IPS DF 6.9 (cell line): ENCODE results near the gene KIF24.
"Not testable (repeated sequence)": the region's sequence is repeated elsewhere in the genome, so short reads cannot be mapped to it uniquely, and the experiment has no call there.

ENCODE experiments used
- DNase-seq: peaks from one replicate; pipeline ENCODE4 v3.0.0-alpha.2; 2013; ENCODE audit warnings: low read depth, low spot score
- H3K27ac ChIP-seq: one replicate; pipeline ENCODE4 v1.5.1; 2013; ENCODE audit warnings: low read length, control low read depth
- H3K27me3 ChIP-seq: 2 replicates; pipeline ENCODE4 v1.6.1; 2013; ENCODE audit warnings: mild to moderate bottlenecking, low read length; ENCODE audit not compliant: control insufficient read depth, insufficient read depth
- H3K36me3 ChIP-seq: 2 replicates; pipeline ENCODE4 v1.6.1; 2013; ENCODE audit warnings: low read length; ENCODE audit not compliant: control insufficient read depth, insufficient read depth
- H3K4me1 ChIP-seq: 2 replicates; pipeline ENCODE4 v1.6.1; 2013; ENCODE audit warnings: low read length; ENCODE audit not compliant: control insufficient read depth, insufficient read depth
- H3K4me3 ChIP-seq: 2 replicates; pipeline ENCODE4 v1.5.1; 2013; ENCODE audit warnings: mild to moderate bottlenecking, low read length
- H3K9me3 ChIP-seq: 2 replicates; pipeline ENCODE4 v1.6.1; 2013; ENCODE audit warnings: low read length, inconsistent platforms; ENCODE audit not compliant: control insufficient read depth, insufficient read depth
- WGBS: extraction: QIAGEN DNeasy Blood & Tissue Kit; methylation state at CpG from one replicate; pipeline ENCODE4 v1.1.7; 2013; ENCODE audit warnings: mixed read lengths, missing lambda C conversion rate; ENCODE audit not compliant: insufficient read length, insufficient coverage; 5-methylcytosine and 5-hydroxymethylcytosine counted together

KIF24 gene

GRCh38 chr9:34338665-34339385 is 9.8 kb upstream of the KIF24 start:
- Histone ChIP-seq H3K27ac (no peak overlapping the region), H3K4me3 (no peak overlapping the region), H3K36me3 (no peaks in the 10 kb centered on the region; the same call in 1 of the 2 replicates), H3K4me1 (no peaks in the 10 kb centered on the region), H3K9me3 (no peaks in the 10 kb centered on the region), H3K27me3 (no peaks in the 10 kb centered on the region)
- no peak for DNase-seq
- no CpG with 5 or more reads among the region's 2 CpGs for WGBS

- not testable (repeated sequence) for H3K4me1 ChIP-seq, DNase-seq, H3K27me3 ChIP-seq, H3K9me3 ChIP-seq, H3K36me3 ChIP-seq, H3K4me3 ChIP-seq, H3K27ac ChIP-seq
Observed at GRCh38 chr9:34338079-34338478, 9.0 kb upstream of the KIF24 start.

- no peaks in the 10 kb centered on the region for H3K4me1 ChIP-seq
- no CpG with 5 or more reads among the region's 2 CpGs for WGBS
- no peak overlapping the region for H3K27ac ChIP-seq
- DNase-seq, result no peak
- H3K27me3 ChIP-seq, result no peaks in the 10 kb centered on the region
- H3K36me3 ChIP-seq, result no peaks in the 10 kb centered on the region; the same call in 1 of the 2 replicates
- no peaks in the 10 kb centered on the region for H3K9me3 ChIP-seq
- H3K4me3 ChIP-seq, result no peak overlapping the region
Observed at GRCh38 chr9:34337403-34337802, 8.3 kb upstream of the KIF24 start.

GRCh38 chr9:34335376-34335775 is 6.3 kb upstream of the KIF24 start:
- Histone ChIP-seq H3K4me3 (no peak overlapping the region), H3K36me3 (no peaks in the 10 kb centered on the region; the same call in 1 of the 2 replicates), H3K4me1 (no peaks in the 10 kb centered on the region), H3K27me3 (no peaks in the 10 kb centered on the region), H3K27ac (no peak overlapping the region), H3K9me3 (no peaks in the 10 kb centered on the region)
- no peak for DNase-seq
- WGBS, result no CpG with 5 or more reads among the region's 4 CpGs

- no peaks in the 10 kb centered on the region; the same call in 1 of the 2 replicates for H3K36me3 ChIP-seq
- WGBS, result no CpG with 5 or more reads among the region's 2 CpGs
- no peak overlapping the region for H3K27ac ChIP-seq
- no peak overlapping the region for H3K4me3 ChIP-seq
- no peaks in the 10 kb centered on the region for H3K27me3 ChIP-seq
- no peaks in the 10 kb centered on the region for H3K4me1 ChIP-seq
- DNase-seq, result no peak
- H3K9me3 ChIP-seq, result no peaks in the 10 kb centered on the region
Observed at GRCh38 chr9:34334916-34335315, 5.8 kb upstream of the KIF24 start.

- no CpG with 5 or more reads among the region's 1 CpG for WGBS
- Histone ChIP-seq H3K27me3 (no peaks in the 10 kb centered on the region), H3K4me1 (no peaks in the 10 kb centered on the region), H3K36me3 (no peaks in the 10 kb centered on the region; the same call in 1 of the 2 replicates), H3K4me3 (no peak overlapping the region), H3K27ac (no peak overlapping the region), H3K9me3 (no peaks in the 10 kb centered on the region)
- no peak for DNase-seq
Observed at GRCh38 chr9:34334337-34334824, 5.3 kb upstream of the KIF24 start.

GRCh38 chr9:34333836-34334235 is 4.8 kb upstream of the KIF24 start:
- Histone ChIP-seq H3K27me3 (no peaks in the 10 kb centered on the region), H3K4me1 (no peaks in the 10 kb centered on the region), H3K27ac (no peak overlapping the region), H3K36me3 (no peaks in the 10 kb centered on the region), H3K4me3 (no peak overlapping the region), H3K9me3 (no peaks in the 10 kb centered on the region)
- DNase-seq, result no peak
- no CpG with 5 or more reads among the region's 3 CpGs for WGBS

- DNase-seq, result no peak
Observed at GRCh38 chr9:34332076-34332964, 3.3 kb upstream of the KIF24 start.

GRCh38 chr9:34331196-34331595 is 2.1 kb upstream of the KIF24 start:
- DNase-seq, result no peak
- no peak overlapping the region for H3K4me3 ChIP-seq
- WGBS, result no CpG with 5 or more reads among the region's 1 CpG
- no peak overlapping the region for H3K27ac ChIP-seq
- H3K4me1 ChIP-seq, result no peaks in the 10 kb centered on the region; the same call in 1 of the 2 replicates
- H3K36me3 ChIP-seq, result no peaks in the 10 kb centered on the region
- H3K27me3 ChIP-seq, result no peaks in the 10 kb centered on the region
- no peaks in the 10 kb centered on the region for H3K9me3 ChIP-seq

More at GRCh38 chr9:34332076-34332964, 3.3 kb upstream of the KIF24 start:
- WGBS, result no CpG with 5 or more reads among the region's 7 CpGs
- no peaks in the 10 kb centered on the region for H3K36me3 ChIP-seq
- no peak overlapping the region for H3K27ac ChIP-seq
- no peak overlapping the region for H3K4me3 ChIP-seq
- H3K4me1 ChIP-seq, result no peaks in the 10 kb centered on the region; the same call in 1 of the 2 replicates
- H3K9me3 ChIP-seq, result no peaks in the 10 kb centered on the region
- no peaks in the 10 kb centered on the region for H3K27me3 ChIP-seq

- H3K27ac ChIP-seq, result no peak overlapping the region
- peak overlapping the region; percentile 100 for H3K4me3 ChIP-seq
- no peak for DNase-seq
- H3K27me3 ChIP-seq, result no peaks in the 10 kb centered on the region
- H3K9me3 ChIP-seq, result no peaks in the 10 kb centered on the region
- no peaks in the 10 kb centered on the region; the same call in 1 of the 2 replicates for H3K4me1 ChIP-seq
- WGBS, result no CpG with 5 or more reads among the region's 11 CpGs
- no peaks in the 10 kb centered on the region for H3K36me3 ChIP-seq
Observed at GRCh38 chr9:34328500-34328986, 525 bp downstream of the KIF24 start.
